Adrenal gland (tissue), 5 donors: ENCODE results near the gene SLC8B1.

Experiments used
- CTCF ChIP-seq, 6 experiments: fragments of 450-650 bp in 4 of 6; fragments of 200-600 bp in 2 of 6; sonication (generic) in 1 of 6; IDR thresholded peaks; 1 replicate in 5 of 6; 2 replicates in 1 of 6; pipeline versions ENCODE4 v1.5.1 to v1.8.0; 2016 to 2021; ENCODE audit warnings: antibody characterized with exemption in 6 of 6, mild to moderate bottlenecking in 2 of 6, moderate library complexity in 1 of 6
- POLR2A ChIP-seq, 2 donors: fragments of 450-650 bp; IDR thresholded peaks; one replicate each; pipeline ENCODE4 v1.6.1; 2017; ENCODE audit warnings: antibody characterized with exemption in 2 of 2, mild to moderate bottlenecking in 2 of 2, moderate library complexity in 1 of 2
- donor health status: DM: no; HTN: no; CAD: no.

GRCh38 chr12:113341535-113341934 is 6.6 kb upstream of the SLC8B1 start:
- TF ChIP-seq CTCF (IDR thresholded peaks at IDR 0.05) (no peak), POLR2A (IDR thresholded peaks at IDR 0.05) (no peak)
